Calu3 (cell line): ENCODE data around the gene HAUS3. TPM values are rescaled to one million over a fixed set of nuclear protein-coding genes. Genes with fewer than 3 reads are reported as not detected.
"Not testable (repeated sequence)": the region's sequence is repeated elsewhere in the genome, so short reads cannot be mapped to it uniquely, and the experiment has no call there.

Experiments used
- BruUV-seq: library from RNA; stranded (reverse); fragments of 400-500 nt; replicated peaks from 2 replicates; lab custom pipeline; 2021; lab: Mats Ljungman, UMichigan
- CTCF ChIA-PET: fragments of 300-600 bp; sonication (Branson Sonifier 250); formaldehyde crosslinking; loops from one replicate; lab custom pipeline; 2022; ENCODE audit warnings: antibody characterized with exemption; lab: Charles Lee
- DNase-seq: peaks from one replicate; pipeline ENCODE4 v3.0.0; 2022
- H3K27ac Mint-ChIP-seq: one replicate; pipeline ENCODE4 v1.8.0; 2022; ENCODE audit warnings: mixed read lengths; ENCODE audit not compliant: unreplicated experiment
- H3K27me3 Mint-ChIP-seq: one replicate; pipeline ENCODE4 v1.8.0; 2022; ENCODE audit warnings: mixed read lengths; ENCODE audit not compliant: unreplicated experiment
- H3K36me3 Mint-ChIP-seq: one replicate; pipeline ENCODE4 v1.8.0; 2022; ENCODE audit warnings: mild to moderate bottlenecking, moderate library complexity, mixed read lengths; ENCODE audit not compliant: insufficient read depth, unreplicated experiment
- H3K4me1 Mint-ChIP-seq: one replicate; pipeline ENCODE4 v1.8.0; 2022; ENCODE audit warnings: mild to moderate bottlenecking, low read depth, mixed read lengths; ENCODE audit not compliant: unreplicated experiment
- H3K4me3 Mint-ChIP-seq: one replicate; pipeline ENCODE4 v1.8.0; 2022; ENCODE audit warnings: mild to moderate bottlenecking, low read depth, moderate library complexity, mixed read lengths; ENCODE audit not compliant: unreplicated experiment
- H3K9me3 Mint-ChIP-seq: one replicate; pipeline ENCODE4 v1.8.0; 2022; ENCODE audit warnings: low read depth, mixed read lengths; ENCODE audit not compliant: unreplicated experiment
- CTCF ChIP-seq: fragments of 200-600 bp; IDR thresholded peaks from one replicate; pipeline ENCODE4 v1.8.0; 2022; ENCODE audit warnings: antibody characterized with exemption; ENCODE audit not compliant: unreplicated experiment
- intact Hi-C: fragments of 100-400 bp; cut with micrococcal nuclease; formaldehyde crosslinking; loops from one replicate; pipeline ENCODE4 v1.10.0; 2022; ENCODE audit not compliant: unreplicated experiment
- total RNA-seq: library from RNA; stranded (reverse); gene quantifications from 2 replicates; pipeline ENCODE4 v1.2.3, GENCODE V29; 2022

HAUS3 gene
- total RNA-seq, 1 experiment from 2014 or later, result 13.4 TPM

- CTCF ChIA-PET, result no interaction called here
- Mint-ChIP-seq H3K9me3 (no peaks in the 10 kb centered on the region), H3K27ac (no peak overlapping the region), H3K4me3 (no peak overlapping the region), H3K27me3 (no peaks in the 10 kb centered on the region), H3K4me1 (no peaks in the 10 kb centered on the region), H3K36me3 (peaks cover 10% of the 10 kb centered on the region)
- intact Hi-C loops, result no loop called here
- no peak for TF ChIP-seq CTCF
- DNase-seq, result no peak
- no TSS peak for BruUV-seq
Observed at GRCh38 chr4:2231082-2231481, 10.8 kb downstream of the HAUS3 start.

- Mint-ChIP-seq H3K9me3 (no peaks in the 10 kb centered on the region), H3K27me3 (no peaks in the 10 kb centered on the region), H3K4me3 (no peak overlapping the region), H3K36me3 (peaks cover 6% of the 10 kb centered on the region), H3K27ac (no peak overlapping the region), H3K4me1 (no peaks in the 10 kb centered on the region)
- no peak for TF ChIP-seq CTCF
- no peak for DNase-seq
- CTCF ChIA-PET, result interaction anchor here (0.6 kb wide), 1 partner anchor 31 kb away, joined by 3 read pairs; no protein-coding TSS in a partner anchor
- BruUV-seq, result no TSS peak
- intact Hi-C loops, result no loop called here
Observed at GRCh38 chr4:2226261-2226660, 15.7 kb downstream of the HAUS3 start.

- intact Hi-C loops, result no loop called here
- no peak overlapping the region for H3K27ac Mint-ChIP-seq
- peaks cover 10% of the 10 kb centered on the region for H3K4me1 Mint-ChIP-seq
Observed at GRCh38 chr4:2222838-2223237, 19.1 kb downstream of the HAUS3 start.

GRCh38 chr4:2221378-2221777 lies 20.5 kb downstream of the HAUS3 start:
- H3K27me3 Mint-ChIP-seq, H3K36me3 Mint-ChIP-seq, H3K27ac Mint-ChIP-seq, H3K4me3 Mint-ChIP-seq, CTCF ChIA-PET, DNase-seq, BruUV-seq, H3K9me3 Mint-ChIP-seq, intact Hi-C loops: not testable (repeated sequence)
- peaks cover 10% of the 10 kb centered on the region for H3K4me1 Mint-ChIP-seq

More at GRCh38 chr4:2222838-2223237, 19.1 kb downstream of the HAUS3 start:
- no peak for DNase-seq
- CTCF ChIA-PET, result no interaction called here
- TF ChIP-seq CTCF, result no peak
- Mint-ChIP-seq H3K4me3 (no peak overlapping the region), H3K36me3 (no peaks in the 10 kb centered on the region), H3K27me3 (no peaks in the 10 kb centered on the region), H3K9me3 (no peaks in the 10 kb centered on the region)
- no TSS peak for BruUV-seq

- DNase-seq, result peak; percentile 67
- Mint-ChIP-seq H3K27ac (no peak overlapping the region), H3K9me3 (no peaks in the 10 kb centered on the region), H3K4me3 (no peak overlapping the region), H3K27me3 (no peaks in the 10 kb centered on the region), H3K4me1 (peaks cover 10% of the 10 kb centered on the region), H3K36me3 (no peaks in the 10 kb centered on the region)
- intact Hi-C loops, result no loop called here
- TF ChIP-seq CTCF, result peak; percentile 55
- CTCF ChIA-PET, result interaction anchor here (0.5 to 1.1 kb wide), 10 partner anchors 12 to 776 kb away, joined by 3 to 5 read pairs (median 3); partner anchors contain the start of genes HAUS3 and POLN
- no TSS peak for BruUV-seq
Observed at GRCh38 chr4:2220016-2220630, 21.8 kb downstream of the HAUS3 start.
